H1 (cell line): ENCODE measurements around the gene PTN. TPM values are rescaled to one million over a fixed set of nuclear protein-coding genes. Genes with fewer than 3 reads are reported as not detected.
A peak's percentile ranks its signal among the peaks of the same experiment; 100 is the strongest.

ENCODE experiments used
- CTCF ChIA-PET: fragments of 300-600 bp; sonication (Branson Sonifier 250); formaldehyde crosslinking; loops from one replicate; lab custom pipeline; 2021; ENCODE audit not compliant: partially characterized antibody; lab: Charles Lee
- POLR2A ChIA-PET: fragments of 300-600 bp; sonication (Branson Sonifier 250); formaldehyde crosslinking; loops from one replicate; lab custom pipeline; 2021; ENCODE audit warnings: inconsistent platforms; ENCODE audit not compliant: partially characterized antibody; lab: Charles Lee
- DNase-seq, 2 experiments: peaks; one replicate each; pipeline versions ENCODE4 v3.0.0 to v3.0.0-alpha.2; 2010 to 2022; ENCODE audit warnings: low spot score in 2 of 2, low read depth in 1 of 2, mixed read lengths in 1 of 2
- FAIRE-seq: peaks from 2 replicates; lab custom pipeline; 2011; peaks lifted over from hg19 to GRCh38; lab: Jason Lieb, UNC
- H2AFZ ChIP-seq: 2 replicates; pipeline ENCODE4 v1.8.1; 2012; ENCODE audit warnings: low read length, inconsistent platforms
- H2AK5ac ChIP-seq: 2 replicates; pipeline ENCODE4 v1.6.1; 2013; ENCODE audit warnings: low read depth, low read length
- H2BK120ac ChIP-seq: replicated peaks from 2 replicates; pipeline ENCODE3; 2013; ENCODE audit warnings: low read depth, low read length, inconsistent platforms
- H2BK12ac ChIP-seq: 2 replicates; pipeline ENCODE4 v1.6.1; 2013; ENCODE audit warnings: low read depth, low read length
- H2BK15ac ChIP-seq: 2 replicates; pipeline ENCODE4 v1.6.1; 2013; ENCODE audit warnings: low read length
- H2BK20ac ChIP-seq: 2 replicates; pipeline ENCODE4 v1.6.1; 2013; ENCODE audit warnings: low read length
- H2BK5ac ChIP-seq: 2 replicates; pipeline ENCODE4 v1.6.1; 2013; ENCODE audit warnings: low read depth, low read length
- H3K14ac ChIP-seq: 2 replicates; pipeline ENCODE4 v1.6.1; 2013; ENCODE audit warnings: inconsistent platforms; ENCODE audit not compliant: insufficient read length
- H3K18ac ChIP-seq: 2 replicates; pipeline ENCODE4 v1.6.1; 2013; ENCODE audit warnings: low read length; ENCODE audit errors: extremely low read depth
- H3K23ac ChIP-seq: 2 replicates; pipeline ENCODE4 v1.6.1; 2013; ENCODE audit warnings: inconsistent platforms; ENCODE audit not compliant: insufficient read length
- H3K23me2 ChIP-seq: 2 replicates; pipeline ENCODE4 v1.6.1; 2013; ENCODE audit warnings: low read depth, low read length
- H3K27ac ChIP-seq: 2 replicates; pipeline ENCODE4 v1.6.1; 2011; ENCODE audit warnings: low read depth, low read length, inconsistent platforms
- H3K27me3 ChIP-seq, 4 experiments: replicated peaks in 1 of 4; 1 replicate in 1 of 4; 2 replicates in 3 of 4; pipeline versions ENCODE4 v1.6.1 to v1.8.1; 2011 to 2013; ENCODE audit warnings: low read length in 3 of 4, mild to moderate bottlenecking in 3 of 4, inconsistent platforms in 2 of 4, mixed read lengths in 2 of 4, moderate library complexity in 1 of 4; ENCODE audit not compliant: control insufficient read depth in 3 of 4, insufficient read depth in 3 of 4; ENCODE audit errors: extremely low read depth in 1 of 4
- H3K36me3 ChIP-seq, 4 experiments: 2 replicates each; pipeline versions ENCODE4 v1.6.1 to v1.8.1; 2011 to 2013; ENCODE audit warnings: mild to moderate bottlenecking in 4 of 4, low read length in 3 of 4, moderate library complexity in 2 of 4, control low read depth in 1 of 4, inconsistent platforms in 1 of 4; ENCODE audit not compliant: insufficient read depth in 4 of 4, control insufficient read depth in 2 of 4
- H3K4ac ChIP-seq: replicated peaks from 2 replicates; pipeline ENCODE3; 2013; ENCODE audit warnings: low read length, low read depth, mixed read lengths, inconsistent platforms; ENCODE audit not compliant: insufficient read length
- H3K4me1 ChIP-seq, 4 experiments: replicated peaks in 1 of 4; 1 replicate in 1 of 4; 2 replicates in 3 of 4; pipeline versions ENCODE4 v1.6.1 to v1.8.1; 2011 to 2013; ENCODE audit warnings: low read length in 3 of 4, inconsistent platforms in 2 of 4, mixed read lengths in 1 of 4; ENCODE audit not compliant: insufficient read depth in 4 of 4, control insufficient read depth in 3 of 4
- H3K4me2 ChIP-seq, 2 experiments: 2 replicates each; pipeline versions ENCODE4 v1.6.1 to v1.8.1; 2011 to 2013; ENCODE audit warnings: low read depth in 2 of 2, low read length in 2 of 2, control low read depth in 1 of 2, inconsistent platforms in 1 of 2, mild to moderate bottlenecking in 1 of 2; ENCODE audit not compliant: insufficient read depth in 1 of 2
- H3K4me3 ChIP-seq, 4 experiments: fragments of 200-600, 300-600 bp in 1 of 4; sonication (generic), shearing (Covaris generic), sonication (Bioruptor Twin) in 1 of 4; 2 replicates each; pipeline versions ENCODE4 v1.5.1 to v1.8.1; 2011 to 2016; ENCODE audit warnings: low read length in 4 of 4, low read depth in 3 of 4, control low read depth in 2 of 4, inconsistent platforms in 2 of 4, mild to moderate bottlenecking in 2 of 4, mixed read lengths in 1 of 4, moderate library complexity in 1 of 4; ENCODE audit not compliant: insufficient read depth in 2 of 4; ENCODE audit errors: extremely low read depth in 1 of 4
- H3K56ac ChIP-seq: replicated peaks from 2 replicates; pipeline ENCODE3; 2013; ENCODE audit warnings: low read depth, mild to moderate bottlenecking, mixed read lengths, low read length, inconsistent platforms; ENCODE audit not compliant: insufficient read length
- H3K79me1 ChIP-seq: 2 replicates; pipeline ENCODE4 v1.6.1; 2013; ENCODE audit warnings: low read depth, low read length, control low read depth
- H3K79me2 ChIP-seq, 2 experiments: 2 replicates each; pipeline versions ENCODE4 v1.6.1 to v1.8.1; 2012 to 2013; ENCODE audit warnings: low read length in 2 of 2, mild to moderate bottlenecking in 2 of 2, inconsistent platforms in 1 of 2; ENCODE audit not compliant: insufficient read depth in 2 of 2, control insufficient read depth in 1 of 2
- H3K9ac ChIP-seq, 4 experiments: replicated peaks in 1 of 4; 1 replicate in 1 of 4; 2 replicates in 3 of 4; pipeline versions ENCODE4 v1.6.1 to v1.8.1; 2011 to 2013; ENCODE audit warnings: low read depth in 3 of 4, low read length in 3 of 4, control low read depth in 2 of 4, mild to moderate bottlenecking in 2 of 4, moderate library complexity in 2 of 4, inconsistent platforms in 1 of 4; ENCODE audit errors: extremely low read depth in 1 of 4
- H3K9me3 ChIP-seq, 2 experiments: 2 replicates each; pipeline versions ENCODE4 v1.6.1 to v1.8.1; 2012 to 2013; ENCODE audit warnings: mild to moderate bottlenecking in 2 of 2, moderate library complexity in 2 of 2, control low read depth in 1 of 2, inconsistent platforms in 1 of 2, low read depth in 1 of 2, low read length in 1 of 2, mixed read lengths in 1 of 2; ENCODE audit not compliant: insufficient read depth in 2 of 2
- H4K20me1 ChIP-seq, 2 experiments: replicated peaks in 1 of 2; 2 replicates each; pipeline versions ENCODE3 to v1.8.1; 2011 to 2013; ENCODE audit warnings: inconsistent platforms in 2 of 2, low read length in 2 of 2, mild to moderate bottlenecking in 1 of 2; ENCODE audit not compliant: insufficient read depth in 2 of 2, control insufficient read depth in 1 of 2
- H4K5ac ChIP-seq: 2 replicates; pipeline ENCODE4 v1.6.1; 2013; ENCODE audit warnings: low read length, low read depth, mixed read lengths, inconsistent platforms; ENCODE audit not compliant: insufficient read length
- H4K8ac ChIP-seq: 2 replicates; pipeline ENCODE4 v1.8.0; 2013; ENCODE audit warnings: mild to moderate bottlenecking, moderate library complexity, low read length, inconsistent platforms; ENCODE audit not compliant: insufficient read depth; ENCODE audit errors: extremely low read depth
- H4K91ac ChIP-seq: replicated peaks from 2 replicates; pipeline ENCODE3; 2013; ENCODE audit warnings: low read length, mixed read lengths, inconsistent platforms; ENCODE audit not compliant: insufficient read length
- ASH2L ChIP-seq: fragments of 200-600, 300-600 bp; sonication (generic); IDR thresholded peaks from one replicate; pipeline ENCODE4 v1.7.1; 2017; ENCODE audit warnings: low read length
- BACH1 ChIP-seq: IDR thresholded peaks from 2 replicates; pipeline ENCODE4 v1.6.1; 2012; ENCODE audit warnings: low read length, improper control_type of control experiment
- BCL11A ChIP-seq, 2 experiments: IDR thresholded peaks; one replicate each; pipeline ENCODE4 v1.6.1; 2011; ENCODE audit warnings: low read depth in 2 of 2, low read length in 2 of 2, mild to moderate bottlenecking in 2 of 2
- CBX5 ChIP-seq: fragments of 300-800, 300-1000 bp; sonication (generic); IDR thresholded peaks from 2 replicates; pipeline ENCODE4 v1.7.1; 2016; ENCODE audit warnings: antibody characterized with exemption, low read length, low read depth
- JUND ChIP-seq: IDR thresholded peaks from 2 replicates; pipeline ENCODE4 v1.6.1; 2011; ENCODE audit warnings: mild to moderate bottlenecking, improper control_type of control experiment, low read length
- KDM5A ChIP-seq: fragments of 200-600 bp; IDR thresholded peaks from 2 replicates; pipeline ENCODE4 v1.7.1; 2012; ENCODE audit warnings: mild to moderate bottlenecking, low read length, inconsistent platforms, mixed read lengths
- NANOG ChIP-seq: IDR thresholded peaks from 2 replicates; pipeline ENCODE4 v1.6.1; 2011; ENCODE audit warnings: low read length, low read depth, mild to moderate bottlenecking, inconsistent platforms; ENCODE audit not compliant: insufficient read depth, poor library complexity, severe bottlenecking
- NRF1 ChIP-seq: IDR thresholded peaks from 2 replicates; pipeline ENCODE4 v1.6.1; 2011; ENCODE audit warnings: mild to moderate bottlenecking, low read depth, low read length, improper control_type of control experiment
- PHF8 ChIP-seq: fragments of 200-600 bp; sonication (generic); conservative IDR thresholded peaks from 2 replicates; pipeline ENCODE4 v1.7.1; 2012; ENCODE audit warnings: low read depth, mild to moderate bottlenecking, inconsistent platforms, low read length, moderate library complexity
- POLR2AphosphoS5 ChIP-seq: IDR thresholded peaks from 2 replicates; pipeline ENCODE4 v1.6.1; 2011; ENCODE audit warnings: low read depth, low read length
- SIN3A ChIP-seq, 2 experiments: IDR thresholded peaks in 1 of 2; conservative IDR thresholded peaks in 1 of 2; 2 replicates each; pipeline ENCODE4 v1.6.1; 2011 to 2012; ENCODE audit warnings: low read length in 2 of 2, improper control_type of control experiment in 1 of 2, low read depth in 1 of 2, mild to moderate bottlenecking in 1 of 2
- SIRT6 ChIP-seq: IDR thresholded peaks from one replicate; pipeline ENCODE4 v1.7.1; 2012; ENCODE audit warnings: low read length, inconsistent platforms
- SRF ChIP-seq: IDR thresholded peaks from 2 replicates; pipeline ENCODE4 v1.6.1; 2011; ENCODE audit warnings: mild to moderate bottlenecking, low read depth, low read length, moderate library complexity
- TAF1 ChIP-seq: IDR thresholded peaks from 2 replicates; pipeline ENCODE4 v1.6.1; 2011; ENCODE audit warnings: mild to moderate bottlenecking, low read depth, low read length
- TAF7 ChIP-seq: optimal IDR thresholded peaks from 2 replicates; pipeline ENCODE3; 2011; ENCODE audit warnings: low read depth, mild to moderate bottlenecking, inconsistent platforms, low read length, moderate library complexity, borderline replicate concordance
- TEAD4 ChIP-seq: IDR thresholded peaks from 2 replicates; pipeline ENCODE4 v1.6.1; 2012; ENCODE audit warnings: low read depth, low read length, inconsistent platforms, mixed read lengths
- WGBS, 2 experiments: shearing (Covaris generic) in 1 of 2; methylation state at CpG; one replicate each; pipeline versions ENCODE4 v1.1.6 to v1.1.7; 2013 to 2015; ENCODE audit warnings: low lambda C conversion rate in 2 of 2, mixed read lengths in 2 of 2, inconsistent platforms in 1 of 2, low coverage in 1 of 2, missing lambda C conversion rate in 1 of 2; ENCODE audit not compliant: insufficient replicate concordance in 2 of 2, insufficient coverage in 1 of 2, insufficient read length in 1 of 2; ENCODE audit errors: extremely low coverage in 1 of 2, missing lambda C conversion rate in 1 of 2; 5-methylcytosine and 5-hydroxymethylcytosine counted together
- polyA plus RNA-seq, 7 experiments: library from polyadenylated mRNA; depleted of rRNA in 3 of 7; stranded (reverse) in 5 of 7; unstranded in 2 of 7; fragments of >200 nt in 5 of 7; fragments of 200-250 nt in 2 of 7; gene quantifications; 1 replicate in 5 of 7; 2 replicates in 1 of 7; 4 replicates in 1 of 7; pipeline versions ENCODE4 v1.2.1 to v1.2.3, GENCODE V29; 2011 to 2013; ENCODE audit warnings: missing spikeins in 2 of 7, mixed read lengths in 2 of 7
- total RNA-seq: library from RNA; stranded (reverse); fragmentation: NEBNext Ultra II Directional; extraction: Animal tissue kit (Norgen Biotek cat#: 25700); gene quantifications from 2 replicates; pipeline ENCODE4 v1.2.1, GENCODE V29; 2021

The PTN gene
- total and polyA plus RNA-seq, 2 of the 8 experiments (the other 6 are each of a cell fraction or from before 2014, with no cell fraction given), result 23.1 to 27.8 TPM

DNA sequence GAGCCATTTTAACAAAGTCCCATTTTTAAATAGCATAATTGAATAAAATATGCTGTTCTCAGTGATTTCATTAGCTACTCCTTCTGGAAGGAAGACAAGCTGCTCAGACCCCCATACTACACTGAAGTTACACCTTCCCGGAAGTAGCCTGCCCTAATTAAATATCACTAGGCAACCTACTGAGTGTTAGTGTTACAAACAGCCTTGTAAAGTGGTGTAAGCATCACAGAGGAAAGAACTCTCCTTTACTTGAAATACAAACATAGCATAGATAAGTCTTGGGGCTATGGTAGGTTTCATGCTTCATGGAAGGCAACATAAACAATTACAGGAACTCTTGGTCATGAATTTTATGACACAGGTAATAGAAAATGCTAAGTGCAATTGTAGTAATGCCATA lies 43.4 kb upstream of the PTN start:
- H3K9ac ChIP-seq, result no peak overlapping the region
- H4K91ac ChIP-seq, result no peak overlapping the region
- peaks cover 0 to 5% (median 3%) of the 10 kb centered on the region in 4 experiments; a peak in 2 of 7 replicates for H3K4me1 ChIP-seq
- H3K9me3 ChIP-seq, result no peaks in the 10 kb centered on the region
- no peak overlapping the region for H3K56ac ChIP-seq
- H2BK12ac ChIP-seq, result no peak overlapping the region; the same call in 1 of the 2 replicates
- H3K23me2 ChIP-seq, result no peaks in the 10 kb centered on the region; the same call in 1 of the 2 replicates
- peak overlapping the region in 1 of 2 experiments; percentile 48; a peak in 2 of 4 replicates for H3K4me2 ChIP-seq
- H4K5ac ChIP-seq, result no peak overlapping the region
- no peak overlapping the region for H4K8ac ChIP-seq
- no peaks in the 10 kb centered on the region for H3K79me2 ChIP-seq
- no peak overlapping the region for H2BK15ac ChIP-seq
- no peak overlapping the region for H3K23ac ChIP-seq
- no peak overlapping the region for H3K27ac ChIP-seq
- peak; percentile 24 for FAIRE-seq
- CTCF ChIA-PET, result no interaction called here
- H3K27me3 ChIP-seq, result no peaks in the 10 kb centered on the region
- TF ChIP-seq NANOG, result no peak
- no peak for TF ChIP-seq TAF1
- TF ChIP-seq JUND, result no peak
- no peak for TF ChIP-seq SRF
- TF ChIP-seq PHF8, result no peak
- TF ChIP-seq TAF7, result no peak
- no peak for TF ChIP-seq BCL11A (IDR thresholded peaks at IDR 0.05; ENCODE audit: low read depth in 2 of 2, low read length in 2 of 2)
- no peak for TF ChIP-seq BACH1
- no peak for TF ChIP-seq SIRT6
- TF ChIP-seq SIN3A (conservative IDR thresholded peaks at IDR 0.05 in 1 of 2, IDR thresholded peaks at IDR 0.05 in 1 of 2; ENCODE audit: low read depth in 1 of 2, low read length in 2 of 2), result no peak
- TF ChIP-seq ASH2L, result no peak
- TF ChIP-seq POLR2AphosphoS5, result no peak
- no peak for TF ChIP-seq KDM5A
- no peak for TF ChIP-seq NRF1
- TF ChIP-seq CBX5, result no peak
- no peak for TF ChIP-seq TEAD4
- TF ChIP-seq, all 59 proteins: peak for 0
- no peak overlapping the region for H3K4ac ChIP-seq
- 29% methylated on average over 1 of the region's 1 CpG; no CpG with 5 or more reads in 1 of the 2 experiments for WGBS, 2 experiments
- no peak overlapping the region for H2BK120ac ChIP-seq
- no peaks in the 10 kb centered on the region for H3K36me3 ChIP-seq
- no peak overlapping the region for H2AFZ ChIP-seq
- no peak overlapping the region for H3K18ac ChIP-seq
- no peak overlapping the region for H2AK5ac ChIP-seq
- H4K20me1 ChIP-seq, result no peaks in the 10 kb centered on the region
- no peak overlapping the region for H2BK20ac ChIP-seq
- H3K4me3 ChIP-seq, result no peak overlapping the region
- H2BK5ac ChIP-seq, result no peak overlapping the region
- no peak for DNase-seq
- H3K79me1 ChIP-seq, result no peaks in the 10 kb centered on the region
- H3K14ac ChIP-seq, result no peak overlapping the region
- POLR2A ChIA-PET, result no interaction called here
